Lower leg skin (tissue), 3 donors: ENCODE data around the gene POLD4.

ENCODE experiments used
- POLR2A ChIP-seq, 2 donors: fragments of 450-650 bp; IDR thresholded peaks; one replicate each; pipeline ENCODE4 v1.6.1; 2016 to 2017; ENCODE audit warnings: antibody characterized with exemption in 2 of 2, mild to moderate bottlenecking in 1 of 2, moderate library complexity in 1 of 2
- TF ChIP-seq, protein P1 (sequence below), 3 donors: fragments of 450-650 bp; IDR thresholded peaks; one replicate each; pipeline ENCODE4 v1.5.1; 2016; ENCODE audit warnings: antibody characterized with exemption in 3 of 3, mild to moderate bottlenecking in 3 of 3, moderate library complexity in 2 of 3

GRCh38 chr11:67397986-67398660 lies 44.8 kb upstream of the POLD4 start:
- TF ChIP-seq, protein P1, sequence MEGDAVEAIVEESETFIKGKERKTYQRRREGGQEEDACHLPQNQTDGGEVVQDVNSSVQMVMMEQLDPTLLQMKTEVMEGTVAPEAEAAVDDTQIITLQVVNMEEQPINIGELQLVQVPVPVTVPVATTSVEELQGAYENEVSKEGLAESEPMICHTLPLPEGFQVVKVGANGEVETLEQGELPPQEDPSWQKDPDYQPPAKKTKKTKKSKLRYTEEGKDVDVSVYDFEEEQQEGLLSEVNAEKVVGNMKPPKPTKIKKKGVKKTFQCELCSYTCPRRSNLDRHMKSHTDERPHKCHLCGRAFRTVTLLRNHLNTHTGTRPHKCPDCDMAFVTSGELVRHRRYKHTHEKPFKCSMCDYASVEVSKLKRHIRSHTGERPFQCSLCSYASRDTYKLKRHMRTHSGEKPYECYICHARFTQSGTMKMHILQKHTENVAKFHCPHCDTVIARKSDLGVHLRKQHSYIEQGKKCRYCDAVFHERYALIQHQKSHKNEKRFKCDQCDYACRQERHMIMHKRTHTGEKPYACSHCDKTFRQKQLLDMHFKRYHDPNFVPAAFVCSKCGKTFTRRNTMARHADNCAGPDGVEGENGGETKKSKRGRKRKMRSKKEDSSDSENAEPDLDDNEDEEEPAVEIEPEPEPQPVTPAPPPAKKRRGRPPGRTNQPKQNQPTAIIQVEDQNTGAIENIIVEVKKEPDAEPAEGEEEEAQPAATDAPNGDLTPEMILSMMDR (IDR thresholded peaks at IDR 0.05) = no peak
- TF ChIP-seq POLR2A (IDR thresholded peaks at IDR 0.05) = no peak
